GM18858 (cell line): ENCODE results near the gene STON1.
"Not testable (repeated sequence)": the region's sequence is repeated elsewhere in the genome, so short reads cannot be mapped to it uniquely, and the experiment has no call there.

Experiments
- ATAC-seq: cut with Tn5 transposase; IDR thresholded peaks from one replicate; pipeline ENCODE4 v1.9.1; 2021; ENCODE audit not compliant: unreplicated experiment

Gene STON1

DNA sequence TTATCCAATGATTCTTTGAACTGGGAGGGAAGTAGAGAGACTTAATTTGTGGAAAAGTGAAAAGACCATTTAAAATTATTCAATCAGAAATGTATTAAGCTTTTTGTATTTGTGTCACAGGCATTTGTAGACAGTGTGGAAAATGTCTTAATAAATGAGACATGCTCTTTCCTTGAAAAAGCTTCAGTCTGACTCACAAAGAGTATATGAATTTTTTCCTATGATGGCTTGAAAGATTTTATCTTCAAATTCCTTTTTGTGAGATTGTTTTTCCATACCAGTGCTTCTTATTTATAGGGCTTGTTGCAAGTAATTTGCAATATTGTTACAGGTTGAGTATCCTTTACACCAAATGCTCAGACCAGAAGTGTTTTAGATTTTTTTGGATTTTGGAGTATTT is 39.5 kb downstream of the STON1 start:
- ATAC-seq, result no peak

DNA sequence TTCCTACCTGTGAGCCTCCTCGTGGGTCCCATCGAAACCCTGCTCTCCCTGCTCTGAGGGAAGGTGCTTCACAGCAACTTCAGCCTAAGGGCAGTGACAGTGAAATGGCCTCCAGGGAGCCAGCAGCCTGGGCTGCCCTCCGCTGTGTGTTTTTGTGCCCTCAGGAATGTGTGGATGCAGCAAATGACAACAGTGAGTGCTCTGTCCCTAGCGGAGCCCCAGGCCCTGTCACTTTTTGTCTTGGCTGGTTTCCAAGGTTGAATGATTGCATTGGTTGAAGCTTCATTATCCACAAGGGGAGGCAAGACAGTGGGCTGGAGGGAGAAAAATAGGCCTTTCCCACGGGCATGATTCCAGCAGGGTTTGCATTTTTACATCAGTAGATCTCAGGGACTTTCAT is 42.9 kb downstream of the STON1 start:
- ATAC-seq, result no peak

DNA sequence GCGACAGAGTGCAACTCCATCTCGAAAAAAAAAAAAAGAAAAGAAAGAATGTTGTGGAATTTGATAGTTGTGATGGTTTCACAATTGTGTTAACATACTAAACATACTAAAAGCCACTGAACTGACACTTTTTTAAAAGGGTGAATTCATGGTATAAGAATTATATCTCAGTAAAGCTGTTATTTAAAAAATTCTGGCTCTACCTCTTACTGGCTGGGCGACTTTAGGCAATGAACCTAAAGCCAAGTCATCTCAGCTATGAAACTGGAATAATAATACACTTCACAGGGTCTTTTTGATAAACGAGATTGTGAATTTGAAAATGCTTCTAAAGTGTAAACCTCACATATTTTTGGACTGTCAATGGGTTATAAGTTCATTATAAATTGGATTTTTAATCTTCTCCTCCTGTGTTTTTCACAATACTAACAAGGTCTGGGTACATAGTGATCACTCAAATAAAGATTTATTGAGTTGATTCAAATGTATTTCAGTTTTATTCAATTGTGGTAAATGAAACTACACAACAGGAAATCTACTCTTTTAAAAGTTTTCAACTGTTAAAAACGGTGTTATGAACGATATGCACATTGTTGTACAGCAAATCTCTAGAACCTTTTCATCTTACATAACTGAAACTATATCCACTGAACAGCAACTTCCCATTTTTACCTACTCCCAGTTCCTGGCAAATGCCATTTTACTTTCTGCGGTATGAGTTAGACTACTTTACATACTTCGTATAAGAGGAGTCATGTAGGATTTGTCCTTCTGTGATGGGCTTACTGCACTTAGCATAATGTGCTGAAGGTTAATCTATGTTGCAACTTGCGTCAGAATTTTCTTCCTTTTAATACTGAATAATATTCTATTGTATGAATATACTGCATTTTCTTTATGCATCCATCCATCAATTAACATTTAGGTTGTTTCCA is 44.7 kb downstream of the STON1 start:
- ATAC-seq, result no peak

DNA sequence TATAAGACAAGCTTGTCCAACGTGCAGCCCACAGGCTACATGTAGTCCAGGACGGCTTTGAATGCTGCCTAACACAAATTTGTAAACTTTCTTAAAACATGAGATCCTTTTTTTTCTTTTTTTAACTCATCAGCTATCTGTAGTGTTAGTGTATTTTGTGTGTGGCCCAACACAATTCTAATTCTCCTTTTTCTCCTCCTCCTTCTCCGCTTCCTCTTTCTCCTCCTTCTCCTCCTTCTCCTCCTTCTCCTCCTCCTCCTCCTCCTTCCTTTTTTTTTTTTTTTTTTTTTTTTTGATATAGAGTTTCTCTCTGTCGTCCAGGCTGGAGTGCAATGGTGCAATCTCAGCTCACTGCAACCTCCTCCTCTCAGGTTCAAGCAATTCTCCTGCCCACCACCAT is 48.4 kb downstream of the STON1 start:
- ATAC-seq, result no peak

DNA sequence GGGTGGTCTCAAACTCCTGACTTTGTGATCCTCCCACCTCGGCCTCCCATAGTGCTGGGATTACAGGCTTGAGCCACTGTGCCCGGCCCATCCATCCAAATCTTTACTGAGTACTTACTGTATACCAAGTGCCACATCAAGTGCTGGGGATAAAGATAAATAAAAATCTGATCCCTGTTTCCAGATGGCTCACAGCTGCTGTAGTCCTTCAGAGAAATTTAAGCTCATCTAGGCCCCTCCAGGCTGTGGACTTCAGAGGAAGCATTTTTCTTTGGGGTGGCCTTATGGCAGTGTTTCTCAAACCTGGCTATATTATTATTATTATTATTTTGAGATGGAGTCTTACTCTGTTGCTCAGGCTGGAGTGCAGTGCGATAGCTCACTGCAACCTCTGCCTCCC is 54.0 kb downstream of the STON1 start:
- no peak for ATAC-seq

DNA sequence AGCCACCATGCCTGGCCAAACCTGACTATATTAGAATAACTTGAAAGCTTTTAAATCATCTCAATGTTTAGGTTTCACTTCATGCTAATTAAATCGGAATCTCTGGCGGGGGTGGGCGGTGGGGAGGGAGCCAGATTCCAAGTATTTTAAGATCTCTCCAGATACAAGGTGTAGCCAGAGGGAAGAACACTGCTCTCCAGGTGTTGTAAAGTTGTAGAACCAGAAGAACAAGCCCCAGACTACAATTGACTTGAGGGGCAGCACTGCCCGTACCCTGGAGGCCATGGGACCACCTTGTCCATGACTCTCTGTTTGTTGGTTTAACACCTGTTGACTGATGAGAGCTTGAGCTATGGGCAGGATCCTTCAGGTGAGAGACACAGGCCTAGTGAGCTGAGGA is 54.6 kb downstream of the STON1 start:
- ATAC-seq, result no peak

DNA sequence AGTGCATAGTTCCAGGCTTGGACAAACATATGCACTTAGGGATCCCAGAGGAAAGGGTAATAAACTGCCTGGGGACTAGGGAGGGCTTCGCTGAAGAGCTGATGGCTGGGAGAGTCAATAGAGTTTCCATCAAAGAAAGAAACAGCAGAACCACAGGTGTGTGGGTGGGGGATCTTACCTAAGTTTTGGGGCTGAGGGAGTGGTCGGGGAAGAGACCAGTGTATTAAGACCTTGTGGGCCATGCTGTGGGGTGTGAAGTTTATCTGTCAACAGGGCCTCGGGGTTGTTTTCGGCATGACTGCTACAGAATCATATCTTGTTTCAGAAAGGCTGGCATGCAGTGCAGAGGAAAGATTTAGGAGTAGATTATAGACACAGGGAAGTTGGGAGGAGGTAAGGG is 56.5 kb downstream of the STON1 start:
- no peak for ATAC-seq

DNA sequence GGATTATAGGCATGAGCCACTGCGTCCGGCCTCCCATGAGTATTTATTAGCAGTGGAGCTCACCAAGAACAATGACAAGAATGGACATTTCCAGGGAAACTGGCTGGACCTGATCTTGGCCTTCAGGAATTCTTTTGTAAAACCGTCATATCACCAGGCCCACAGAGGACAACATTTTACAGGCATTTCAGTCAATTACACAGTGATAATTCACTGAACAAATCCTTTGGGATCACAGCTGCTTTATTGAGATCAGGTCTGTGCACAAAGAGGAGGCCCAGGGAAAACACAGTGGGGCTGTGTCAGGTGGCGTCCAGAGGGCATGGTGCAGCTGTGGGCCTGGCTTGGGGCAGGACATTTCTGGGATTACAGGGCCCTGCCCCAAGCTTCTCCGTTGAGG is 57.6 kb downstream of the STON1 start:
- no peak for ATAC-seq

DNA sequence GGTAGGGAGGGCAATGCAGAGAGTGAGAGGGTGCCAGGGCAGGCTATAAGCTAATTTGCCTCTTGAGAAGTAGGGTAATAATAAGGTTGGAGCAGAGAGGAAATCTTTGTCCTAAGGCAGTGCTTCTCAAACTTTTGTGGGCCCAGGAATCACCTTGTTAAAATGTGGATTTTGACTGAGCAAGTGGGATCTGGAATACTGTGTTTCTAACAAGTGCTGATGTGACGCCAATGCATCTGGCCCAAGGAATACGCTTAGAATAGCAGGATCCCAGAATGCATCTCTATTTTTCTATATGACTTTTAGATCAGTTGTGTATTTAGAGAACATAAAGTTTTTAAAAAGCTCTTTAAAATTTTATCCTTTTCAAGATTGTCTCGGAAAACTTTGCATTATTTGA is 58.0 kb downstream of the STON1 start:
- ATAC-seq, result no peak

DNA sequence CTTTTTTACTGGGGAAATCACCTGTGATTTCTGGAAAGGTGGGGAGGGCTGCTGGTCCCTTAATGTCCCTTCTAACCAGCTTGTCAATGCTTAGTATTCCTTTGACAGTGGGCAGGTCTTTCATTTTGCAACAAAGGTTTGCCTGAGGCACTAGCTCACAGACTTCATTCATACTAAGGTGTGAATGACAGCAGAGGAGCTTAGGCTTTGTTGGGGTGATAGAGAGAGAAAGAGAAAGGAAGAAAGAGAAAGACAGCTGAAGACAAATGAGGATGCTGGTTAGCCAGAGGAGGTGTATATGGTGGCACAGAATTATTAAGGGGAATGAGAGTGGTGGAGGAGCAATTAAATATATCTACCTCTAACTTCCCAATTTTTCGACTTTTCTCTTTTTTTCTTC is 58.8 kb downstream of the STON1 start:
- no peak for ATAC-seq

DNA sequence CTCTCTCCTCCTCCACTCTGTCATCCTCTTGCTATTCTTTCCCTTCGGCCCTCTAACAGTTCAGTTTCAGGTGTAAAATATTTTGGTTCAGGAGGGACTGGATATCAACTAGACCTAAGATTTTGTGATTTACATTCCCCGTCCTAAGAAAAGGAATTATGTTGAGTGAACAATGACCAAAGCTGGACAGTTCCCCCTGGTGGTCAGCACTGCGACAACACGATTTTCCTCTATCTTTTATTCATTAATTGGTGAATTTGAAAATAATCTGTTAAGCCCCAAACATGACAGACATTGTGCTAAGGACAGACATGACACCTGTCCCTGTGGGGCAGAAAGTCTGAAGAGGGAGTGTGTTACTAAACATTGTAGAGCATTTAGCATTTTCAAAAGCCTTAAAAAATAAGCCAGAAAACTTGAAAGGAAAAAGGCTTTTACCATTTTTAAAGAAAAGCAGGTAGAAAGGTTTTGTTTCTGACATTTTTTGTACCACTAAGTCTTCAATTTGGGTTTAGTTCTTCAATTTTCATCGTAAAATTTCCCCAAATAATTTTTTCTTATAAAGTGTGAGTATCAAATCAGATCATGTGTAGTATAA is 59.3 kb downstream of the STON1 start:
- ATAC-seq, result no peak

DNA sequence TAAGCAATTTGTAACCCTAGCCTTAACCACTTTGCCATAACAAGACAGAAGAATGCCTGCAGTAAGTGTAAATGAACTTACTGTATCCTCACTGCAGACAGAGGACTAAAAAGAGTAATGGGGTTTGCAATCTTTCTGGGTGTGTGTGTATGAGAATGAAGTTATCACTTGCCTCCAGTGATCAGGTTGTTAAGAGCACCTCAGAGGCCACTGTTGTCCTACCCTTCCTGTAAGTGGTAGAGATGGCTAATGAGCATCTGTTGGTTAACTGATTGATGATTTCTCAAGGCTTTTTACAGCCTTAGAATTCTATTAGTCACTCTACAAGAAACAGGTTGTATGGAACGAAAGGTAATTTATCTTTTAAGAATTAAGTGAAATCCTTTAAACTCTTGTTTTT is 60.1 kb downstream of the STON1 start:
- no peak for ATAC-seq

DNA sequence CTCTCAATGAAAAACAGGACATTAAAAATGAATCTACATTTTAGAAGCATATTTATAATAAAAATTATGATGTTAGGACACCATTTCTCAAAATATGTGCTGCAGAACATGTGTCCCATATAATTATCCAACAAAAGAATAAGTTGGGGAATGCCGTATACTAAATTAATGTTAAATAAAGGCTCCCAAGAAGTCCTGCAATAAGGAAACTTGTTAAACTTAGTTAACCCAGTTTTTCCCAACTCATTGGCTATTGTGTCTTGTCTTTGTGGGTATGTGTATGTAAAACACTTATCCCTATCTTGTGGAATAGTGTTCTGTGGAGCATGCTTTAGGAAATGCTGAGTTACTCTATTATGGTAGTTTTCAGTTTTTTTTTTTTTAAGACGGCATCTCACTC is 62.1 kb downstream of the STON1 start:
- no peak for ATAC-seq

DNA sequence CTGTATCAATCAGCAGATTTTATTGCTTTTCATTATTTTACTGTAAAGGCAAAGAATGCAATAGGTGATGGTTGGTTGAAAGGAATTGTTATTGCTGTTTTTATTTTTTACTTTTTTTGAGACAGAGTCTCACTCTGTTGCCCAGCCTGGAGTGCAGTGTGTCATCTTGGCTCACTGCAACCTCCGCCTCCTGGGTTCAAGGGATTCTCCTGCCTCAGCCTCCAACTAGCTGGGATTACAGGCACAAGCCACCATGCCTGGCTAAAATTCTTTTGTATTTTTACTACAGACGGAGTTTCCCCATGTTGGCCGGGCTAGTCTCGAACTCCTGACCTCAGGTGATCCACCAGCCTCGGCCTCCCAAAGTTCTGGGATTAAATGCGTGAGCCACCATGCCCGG is 66.8 kb downstream of the STON1 start:
- not testable (repeated sequence) for ATAC-seq

DNA sequence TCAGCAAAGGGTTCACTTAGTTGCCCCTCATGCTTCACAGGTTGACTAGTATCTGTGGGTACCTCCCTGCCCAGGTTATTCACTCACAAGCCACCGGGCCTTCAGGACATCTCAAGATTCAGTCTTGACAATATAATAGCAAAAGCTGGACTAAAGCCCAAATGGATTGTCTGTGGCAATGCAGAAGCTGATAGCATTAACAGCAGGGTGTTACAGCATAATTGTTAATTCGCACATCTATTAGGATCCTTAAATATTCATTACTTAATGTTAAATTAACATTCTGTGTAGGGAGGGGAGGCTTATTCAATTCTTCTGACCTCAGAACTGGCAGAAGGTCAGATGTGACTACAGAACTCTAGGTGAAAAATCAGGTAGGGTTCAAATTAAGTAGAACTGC is 67.5 kb downstream of the STON1 start:
- ATAC-seq, result no peak

DNA sequence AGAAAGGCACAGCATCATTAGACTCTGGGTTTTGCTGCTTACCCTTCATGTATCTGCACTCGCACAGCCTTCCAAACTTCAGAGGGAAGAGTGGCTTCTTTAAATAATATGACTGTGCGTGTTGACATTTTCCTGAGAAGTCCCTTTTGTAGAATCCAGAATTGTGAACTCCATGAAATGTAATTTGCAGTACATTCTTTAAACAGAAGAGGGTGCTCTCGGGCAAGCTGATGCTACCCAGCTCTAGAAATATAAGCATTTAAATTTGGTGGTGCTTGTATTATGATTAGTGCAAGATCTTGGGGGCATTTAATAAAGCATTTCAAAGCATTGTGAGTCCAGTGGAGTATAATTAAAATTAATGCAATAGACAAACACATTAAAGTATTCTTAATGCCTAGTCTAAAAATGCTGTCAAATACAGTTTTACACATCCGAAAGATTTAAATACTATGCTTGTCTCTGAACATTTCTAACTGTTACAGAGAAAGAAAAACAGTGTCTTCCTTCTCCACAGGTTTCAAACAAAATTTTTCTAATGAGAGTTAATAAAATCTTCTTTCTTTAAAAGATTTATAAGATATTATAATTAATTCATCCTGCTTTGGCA is 70.4 kb downstream of the STON1 start:
- ATAC-seq, result no peak

DNA sequence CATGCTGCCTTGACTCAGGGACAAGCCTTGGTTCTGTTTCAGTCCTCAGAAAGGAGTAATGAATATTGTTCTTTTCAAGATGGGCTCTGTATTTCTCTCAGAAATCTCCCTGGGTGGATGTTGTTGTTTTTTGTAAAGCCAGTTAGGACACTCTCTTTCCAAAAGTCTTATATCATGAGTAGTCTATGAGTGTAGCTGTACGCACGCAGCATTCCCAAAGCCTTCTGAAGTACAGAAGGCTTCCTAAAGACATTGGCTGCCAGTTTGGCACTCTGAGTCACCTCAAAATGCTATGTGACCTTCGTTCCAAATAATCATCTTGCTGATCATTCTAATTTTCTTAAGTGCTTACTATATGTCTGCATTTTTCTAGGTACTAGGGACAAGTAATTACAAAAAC is 71.0 kb downstream of the STON1 start:
- ATAC-seq, result no peak

DNA sequence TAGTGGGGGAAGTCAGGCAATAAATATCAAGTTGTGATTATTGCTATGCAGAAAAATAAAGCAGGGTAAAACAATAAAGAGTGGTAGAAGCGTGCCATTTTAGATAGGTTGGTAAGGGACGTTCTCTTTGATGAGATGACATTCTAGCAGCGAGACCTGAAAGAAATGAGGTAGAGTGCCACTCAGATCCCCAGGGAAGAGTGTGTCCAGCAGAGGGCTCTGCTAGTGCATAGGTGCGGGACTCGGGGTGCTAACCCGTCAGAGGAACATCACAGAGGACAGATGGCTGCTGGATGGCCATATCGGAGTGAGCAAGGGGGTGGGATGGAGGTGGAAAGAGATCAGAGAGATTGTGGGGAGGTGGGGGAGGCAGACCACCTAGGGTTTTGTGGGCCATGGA is 71.4 kb downstream of the STON1 start:
- ATAC-seq, result no peak

DNA sequence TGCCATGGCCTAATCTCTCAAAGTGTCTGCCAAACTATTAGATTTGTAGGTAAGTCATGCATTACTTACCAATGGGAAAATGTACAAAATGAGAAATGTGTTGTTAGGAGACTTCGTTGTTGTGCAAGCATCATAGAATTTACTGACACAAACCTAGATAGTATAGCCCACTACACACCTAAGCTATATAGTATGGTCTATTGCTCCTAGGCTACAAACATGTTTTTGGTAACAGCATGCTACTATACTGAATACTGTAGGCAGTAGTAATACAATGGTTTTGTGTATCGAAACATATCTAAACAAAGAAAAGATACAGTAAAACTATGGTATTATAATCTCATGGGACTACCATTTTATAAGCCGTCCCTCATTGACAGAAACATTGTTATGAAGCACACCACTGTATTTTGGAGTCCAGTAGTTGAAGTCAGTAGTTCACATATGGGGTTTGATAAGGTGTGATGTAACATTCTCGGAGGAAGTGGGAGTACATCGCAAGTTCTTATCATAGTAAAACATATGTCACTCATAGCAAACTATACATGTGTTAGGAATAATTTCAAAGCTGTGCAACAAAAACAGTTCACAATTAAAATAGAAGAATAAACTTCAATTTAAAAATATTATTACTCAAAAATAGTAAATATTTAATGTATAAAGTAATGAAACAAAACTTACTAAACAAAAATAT is 75.7 kb downstream of the STON1 start:
- no peak for ATAC-seq

DNA sequence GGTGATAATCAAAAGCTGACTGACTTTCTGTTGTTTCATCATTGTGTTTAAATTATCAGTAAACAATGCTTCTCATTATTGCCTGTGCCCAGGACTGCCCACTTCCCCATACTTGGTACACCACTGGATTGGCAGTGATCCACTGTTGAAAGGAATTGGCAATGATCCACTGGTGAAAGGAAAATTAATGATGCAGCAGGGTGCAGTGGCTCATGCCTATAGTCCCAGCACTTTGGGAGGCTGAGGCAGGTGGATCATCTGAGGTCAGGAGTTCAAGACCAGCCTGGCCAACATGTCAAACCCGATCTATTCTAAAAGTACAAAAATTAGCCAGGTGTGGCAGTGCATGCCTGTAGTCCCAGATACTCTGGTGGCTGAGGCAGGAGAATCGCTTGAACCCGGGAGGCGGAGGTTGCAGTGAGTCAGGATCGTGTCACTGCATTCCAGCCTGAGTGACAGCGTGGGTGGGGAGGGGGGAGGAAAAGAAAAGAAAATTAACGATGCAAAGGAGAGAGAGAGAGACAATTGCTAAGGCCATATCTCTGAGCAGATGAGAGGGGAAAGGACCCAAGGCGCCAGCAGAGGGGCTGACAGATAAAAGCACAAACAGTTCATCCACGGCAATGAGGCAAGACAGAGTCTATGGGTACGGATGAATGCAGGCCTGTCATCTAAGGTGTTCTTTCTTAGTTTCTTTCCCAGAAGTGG is 77.5 kb downstream of the STON1 start:
- no peak for ATAC-seq

DNA sequence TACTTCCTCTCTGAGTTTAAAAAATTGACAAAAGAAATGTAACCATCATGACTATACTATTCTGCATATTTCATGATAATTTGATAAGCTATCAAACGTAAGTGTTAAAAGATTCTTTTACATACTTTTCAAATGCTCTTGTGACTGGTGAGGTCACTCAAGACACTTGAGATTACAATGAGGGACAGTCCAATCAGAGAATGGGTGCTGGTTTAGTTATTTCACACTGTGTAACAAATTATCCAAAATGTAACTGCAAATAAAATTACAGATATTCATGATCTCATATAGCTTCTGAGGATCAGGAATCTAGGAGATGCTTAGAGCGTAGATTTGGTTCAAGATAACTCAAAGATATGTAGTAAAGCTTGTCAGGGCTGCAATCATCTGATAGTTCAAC is 83.3 kb downstream of the STON1 start:
- ATAC-seq, result no peak
